Fibroblast of the aortic adventitia (primary cell): ENCODE results near the gene NME7. TPM values are rescaled to one million over a fixed set of nuclear protein-coding genes. Genes with fewer than 3 reads are reported as not detected.

ENCODE experiments used
- DNase-seq: peaks from one replicate; pipeline ENCODE4 v3.0.0-alpha.2; 2010; ENCODE audit warnings: low read depth
- H3K4me3 ChIP-seq: 2 replicates; pipeline ENCODE4 v1.5.1; 2011; ENCODE audit warnings: low read depth, mild to moderate bottlenecking, control low read depth, low read length, moderate library complexity
- total RNA-seq: library from RNA; depleted of rRNA; stranded (reverse); fragments of >200 nt; gene quantifications from 2 replicates; pipeline ENCODE4 v1.2.3, GENCODE V29; 2012; ENCODE audit warnings: low replicate concordance
- TF ChIP-seq, protein P1 (sequence below): IDR thresholded peaks from 2 replicates; pipeline ENCODE4 v1.5.1; 2011; ENCODE audit warnings: mild to moderate bottlenecking, low read length, control low read depth, inconsistent platforms; ENCODE audit not compliant: insufficient read depth

Gene NME7
- total RNA-seq, 1 donor = 36.0 TPM

DNA sequence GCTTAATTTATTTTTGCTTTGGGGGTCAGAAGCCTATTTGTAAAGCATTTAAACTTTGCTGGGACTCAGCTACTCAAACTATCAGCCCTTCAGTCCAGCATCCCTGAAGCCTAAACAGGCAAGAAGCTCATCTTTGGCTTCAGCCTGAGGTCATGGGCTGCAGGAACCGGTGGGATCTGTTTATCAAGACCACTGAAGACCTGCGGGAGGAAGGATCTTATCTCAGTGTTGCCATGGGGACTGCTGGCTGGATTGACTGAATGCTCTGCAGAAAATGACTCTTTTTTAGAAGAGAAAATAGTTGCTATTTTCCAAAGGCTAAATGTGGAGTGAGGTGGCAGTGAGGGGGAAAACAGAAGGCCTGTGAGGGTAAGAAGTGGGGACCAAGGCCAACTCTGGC lies 281.7 kb downstream of the NME7 start:
- no peak overlapping the region for H3K4me3 ChIP-seq
- TF ChIP-seq, protein P1, sequence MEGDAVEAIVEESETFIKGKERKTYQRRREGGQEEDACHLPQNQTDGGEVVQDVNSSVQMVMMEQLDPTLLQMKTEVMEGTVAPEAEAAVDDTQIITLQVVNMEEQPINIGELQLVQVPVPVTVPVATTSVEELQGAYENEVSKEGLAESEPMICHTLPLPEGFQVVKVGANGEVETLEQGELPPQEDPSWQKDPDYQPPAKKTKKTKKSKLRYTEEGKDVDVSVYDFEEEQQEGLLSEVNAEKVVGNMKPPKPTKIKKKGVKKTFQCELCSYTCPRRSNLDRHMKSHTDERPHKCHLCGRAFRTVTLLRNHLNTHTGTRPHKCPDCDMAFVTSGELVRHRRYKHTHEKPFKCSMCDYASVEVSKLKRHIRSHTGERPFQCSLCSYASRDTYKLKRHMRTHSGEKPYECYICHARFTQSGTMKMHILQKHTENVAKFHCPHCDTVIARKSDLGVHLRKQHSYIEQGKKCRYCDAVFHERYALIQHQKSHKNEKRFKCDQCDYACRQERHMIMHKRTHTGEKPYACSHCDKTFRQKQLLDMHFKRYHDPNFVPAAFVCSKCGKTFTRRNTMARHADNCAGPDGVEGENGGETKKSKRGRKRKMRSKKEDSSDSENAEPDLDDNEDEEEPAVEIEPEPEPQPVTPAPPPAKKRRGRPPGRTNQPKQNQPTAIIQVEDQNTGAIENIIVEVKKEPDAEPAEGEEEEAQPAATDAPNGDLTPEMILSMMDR = no peak
- no peak for DNase-seq

Other genes with a start within 250 kb of the NME7 start
- gene BLZF1, start 398 bp upstream of the NME7 start, total RNA-seq = 44.9 and 56.7 TPM in 2 replicates
- gene CCDC181, start 59.7 kb upstream of the NME7 start, total RNA-seq = 1.4 and 3.1 TPM in 2 replicates
- gene SLC19A2, start 118.1 kb upstream of the NME7 start, total RNA-seq = 6.0 and 7.7 TPM in 2 replicates
- gene F5, start 218.7 kb upstream of the NME7 start, total RNA-seq = 0.16 TPM in 1 of 2 replicates, not detected in the other